ENCODE data around the gene SPAG17.

SPAG17 gene

DNA sequence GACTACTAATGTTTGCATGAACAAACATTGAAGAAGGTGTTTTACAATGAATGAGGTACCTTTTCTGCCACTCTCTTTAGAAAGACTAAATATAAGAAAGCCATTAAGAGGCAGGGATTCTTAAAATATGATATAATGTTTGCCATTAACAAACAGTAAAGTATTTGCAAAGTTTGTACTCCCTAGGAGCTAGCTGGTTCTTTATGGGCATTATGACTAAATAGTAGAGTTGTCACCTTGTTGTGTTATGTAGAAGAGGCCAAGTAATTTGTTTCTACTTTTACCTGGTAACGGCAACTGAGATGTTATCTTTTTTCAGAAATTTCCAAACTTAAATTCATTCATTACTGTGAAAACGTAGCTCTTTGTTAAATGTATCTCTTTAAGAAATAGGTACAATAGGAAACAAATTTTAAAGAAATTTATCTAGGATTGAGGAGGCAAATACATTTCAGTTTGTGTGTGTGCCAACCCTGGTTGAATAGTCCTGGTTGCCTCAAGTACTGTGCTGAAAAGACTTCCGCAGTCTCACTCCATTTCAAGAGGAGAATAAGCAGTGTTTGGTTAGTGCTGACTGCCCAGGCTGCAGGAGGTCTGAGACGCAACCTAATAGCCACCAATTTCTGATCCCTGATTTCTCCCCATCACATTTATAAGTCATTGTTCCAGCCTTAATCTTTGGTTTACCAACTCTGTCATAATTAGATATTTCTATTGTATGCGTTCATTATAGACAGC, 203.4 kb downstream of the SPAG17 start:
- Histone ChIP-seq H3K36me3 (replicated peaks in 1 of 2; ENCODE audit: control insufficient read depth in 2 of 2, insufficient read depth in 2 of 2, low read length in 2 of 2) (no peaks in the 10 kb centered on the region), H3K9me3 (replicated peaks in 1 of 2; ENCODE audit: control insufficient read depth in 2 of 2, insufficient read depth in 1 of 2, low read depth in 1 of 2, low read length in 2 of 2) (no peaks in the 10 kb centered on the region), H2BK15ac (ENCODE audit: low read length) (no peak overlapping the region), H3K9ac (ENCODE audit: low read depth, low read length, poor library complexity) (no peak overlapping the region), H4K91ac (ENCODE audit: low read depth, low read length, poor library complexity) (no peak overlapping the region), H2AK5ac (ENCODE audit: low read depth, low read length) (no peak overlapping the region), H3K4me2 (ENCODE audit: insufficient read depth, low read length, poor library complexity, severe bottlenecking) (no peak overlapping the region), H3K4ac (ENCODE audit: low read length) (no peak overlapping the region), H3K18ac (ENCODE audit: low read length) (no peak overlapping the region), H3K27me3 (ENCODE audit: control insufficient read depth in 3 of 3, insufficient read depth in 3 of 3, low read depth in 1 of 3, low read length in 3 of 3) (peaks cover 0 to 6% (median 0%) of the 10 kb centered on the region in 3 experiments), H4K8ac (ENCODE audit: low read depth, low read length) (no peak overlapping the region), H2AFZ (ENCODE audit: low read length) (no peak overlapping the region), H3K4me1 (ENCODE audit: control insufficient read depth in 2 of 2, insufficient read depth in 1 of 2, low read depth in 1 of 2, low read length in 2 of 2) (no peaks in the 10 kb centered on the region), H3K4me3 (ENCODE audit: low read length in 2 of 2) (no peak overlapping the region), H3K14ac (ENCODE audit: low read length) (no peak overlapping the region), H3K79me1 (ENCODE audit: low read depth, low read length) (no peaks in the 10 kb centered on the region), H3K27ac (replicated peaks; ENCODE audit: low read length) (no peak overlapping the region), H3K23ac (ENCODE audit: low read depth, low read length, poor library complexity) (no peak overlapping the region), H2BK120ac (ENCODE audit: low read depth, low read length) (no peak overlapping the region), H2BK12ac (ENCODE audit: low read length) (no peak overlapping the region), H2BK5ac (ENCODE audit: low read length) (no peak overlapping the region)
- no peak for DNase-seq (ENCODE audit: low spot score)
- WGBS, 2 donors (ENCODE audit: extremely low coverage in 2 of 2, insufficient read length in 2 of 2, insufficient replicate concordance in 1 of 2): no CpG with 5 or more reads among the region's 5 CpGs

DNA sequence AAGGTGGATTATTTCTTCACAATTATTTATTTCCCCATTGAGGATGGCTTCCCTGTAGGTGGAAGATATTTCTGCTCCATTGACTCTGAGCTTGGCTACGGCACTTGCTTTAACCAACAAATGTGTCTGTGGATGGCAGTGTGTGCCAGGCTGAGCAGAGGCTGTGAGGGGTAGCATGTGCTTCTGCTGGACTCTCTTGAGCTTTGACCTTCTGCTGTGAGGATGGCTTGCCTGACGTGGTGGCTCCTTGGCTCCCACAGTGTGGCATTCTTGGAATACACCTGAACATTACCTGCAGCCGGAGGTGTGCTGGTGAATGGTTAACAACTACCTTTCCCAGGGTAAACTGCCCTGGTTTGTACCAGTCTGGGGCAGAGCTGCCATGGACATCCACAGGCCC, 208.6 kb downstream of the SPAG17 start:
- peaks cover 0 to 3% (median 0%) of the 10 kb centered on the region in 3 experiments for H3K27me3 ChIP-seq (ENCODE audit: control insufficient read depth in 3 of 3, insufficient read depth in 3 of 3, low read depth in 1 of 3, low read length in 3 of 3)
- no peak overlapping the region for H4K8ac ChIP-seq (ENCODE audit: low read depth, low read length)
- H3K79me1 ChIP-seq (ENCODE audit: low read depth, low read length): no peaks in the 10 kb centered on the region
- H2BK12ac ChIP-seq (ENCODE audit: low read length): no peak overlapping the region
- no peak overlapping the region for H2BK5ac ChIP-seq (ENCODE audit: low read length)
- H3K18ac ChIP-seq (ENCODE audit: low read length): no peak overlapping the region
- H3K4me1 ChIP-seq (ENCODE audit: control insufficient read depth in 2 of 2, insufficient read depth in 1 of 2, low read depth in 1 of 2, low read length in 2 of 2): no peaks in the 10 kb centered on the region
- no peak overlapping the region for H2BK15ac ChIP-seq (ENCODE audit: low read length)
- H4K91ac ChIP-seq (ENCODE audit: low read depth, low read length, poor library complexity): no peak overlapping the region
- no peak for DNase-seq (ENCODE audit: low spot score)
- H3K4me3 ChIP-seq (ENCODE audit: low read length in 2 of 2): no peak overlapping the region
- WGBS, 2 donors (ENCODE audit: extremely low coverage in 2 of 2, insufficient read length in 2 of 2, insufficient replicate concordance in 1 of 2): no CpG with 5 or more reads among the region's 3 CpGs
- H3K4me2 ChIP-seq (ENCODE audit: insufficient read depth, low read length, poor library complexity, severe bottlenecking): no peak overlapping the region
- no peaks in the 10 kb centered on the region for H3K36me3 ChIP-seq (replicated peaks in 1 of 2; ENCODE audit: control insufficient read depth in 2 of 2, insufficient read depth in 2 of 2, low read length in 2 of 2)
- no peak overlapping the region for H3K4ac ChIP-seq (ENCODE audit: low read length)
- H3K9ac ChIP-seq (ENCODE audit: low read depth, low read length, poor library complexity): no peak overlapping the region
- H2BK120ac ChIP-seq (ENCODE audit: low read depth, low read length): no peak overlapping the region
- H3K9me3 ChIP-seq (replicated peaks in 1 of 2; ENCODE audit: control insufficient read depth in 2 of 2, insufficient read depth in 1 of 2, low read depth in 1 of 2, low read length in 2 of 2): no peaks in the 10 kb centered on the region
- H2AK5ac ChIP-seq (ENCODE audit: low read depth, low read length): no peak overlapping the region
- no peak overlapping the region for H2AFZ ChIP-seq (ENCODE audit: low read length)
- H3K27ac ChIP-seq (replicated peaks; ENCODE audit: low read length): no peak overlapping the region
- H3K23ac ChIP-seq (ENCODE audit: low read depth, low read length, poor library complexity): peak overlapping the region; percentile 65
- no peak overlapping the region for H3K14ac ChIP-seq (ENCODE audit: low read length)

DNA sequence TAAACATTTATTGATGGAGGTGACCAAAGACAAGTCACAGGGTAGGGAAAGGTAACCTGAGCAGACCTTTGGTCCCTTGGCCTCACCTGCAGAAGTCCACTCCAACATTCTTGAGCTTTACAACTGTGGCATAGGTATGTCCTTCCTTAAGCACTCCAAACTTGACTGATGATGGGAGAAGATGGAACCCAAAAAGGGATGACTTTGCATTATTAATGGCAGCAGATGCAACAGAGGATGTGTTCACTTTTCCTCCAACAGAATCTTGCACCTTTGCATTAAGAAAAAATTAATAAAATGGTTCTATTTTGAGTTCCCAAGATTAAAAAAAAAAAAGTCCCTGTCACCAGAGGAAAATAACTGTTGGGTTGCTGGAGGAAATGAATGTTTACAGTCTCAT, 213.3 kb downstream of the SPAG17 start:
- Histone ChIP-seq H3K36me3 (replicated peaks in 1 of 2; ENCODE audit: control insufficient read depth in 2 of 2, insufficient read depth in 2 of 2, low read length in 2 of 2) (no peaks in the 10 kb centered on the region), H3K18ac (ENCODE audit: low read length) (no peak overlapping the region), H3K14ac (ENCODE audit: low read length) (no peak overlapping the region), H2BK15ac (ENCODE audit: low read length) (no peak overlapping the region), H2AFZ (ENCODE audit: low read length) (no peak overlapping the region), H4K91ac (ENCODE audit: low read depth, low read length, poor library complexity) (no peak overlapping the region), H3K4ac (ENCODE audit: low read length) (no peak overlapping the region), H3K9ac (ENCODE audit: low read depth, low read length, poor library complexity) (no peak overlapping the region), H3K4me2 (ENCODE audit: insufficient read depth, low read length, poor library complexity, severe bottlenecking) (no peak overlapping the region), H2AK5ac (ENCODE audit: low read depth, low read length) (no peak overlapping the region), H3K4me1 (ENCODE audit: control insufficient read depth in 2 of 2, insufficient read depth in 1 of 2, low read depth in 1 of 2, low read length in 2 of 2) (peaks cover 7 to 11% of the 10 kb centered on the region in 2 donors), H3K23ac (ENCODE audit: low read depth, low read length, poor library complexity) (no peak overlapping the region), H2BK5ac (ENCODE audit: low read length) (no peak overlapping the region), H2BK12ac (ENCODE audit: low read length) (no peak overlapping the region), H3K79me1 (ENCODE audit: low read depth, low read length) (no peaks in the 10 kb centered on the region), H3K4me3 (ENCODE audit: low read length in 2 of 2) (no peak overlapping the region), H3K27ac (replicated peaks; ENCODE audit: low read length) (no peak overlapping the region), H2BK120ac (ENCODE audit: low read depth, low read length) (no peak overlapping the region), H3K9me3 (replicated peaks in 1 of 2; ENCODE audit: control insufficient read depth in 2 of 2, insufficient read depth in 1 of 2, low read depth in 1 of 2, low read length in 2 of 2) (no peaks in the 10 kb centered on the region), H4K8ac (ENCODE audit: low read depth, low read length) (no peak overlapping the region), H3K27me3 (ENCODE audit: control insufficient read depth in 3 of 3, insufficient read depth in 3 of 3, low read depth in 1 of 3, low read length in 3 of 3) (no peaks in the 10 kb centered on the region)
- no peak for DNase-seq (ENCODE audit: low spot score)

DNA sequence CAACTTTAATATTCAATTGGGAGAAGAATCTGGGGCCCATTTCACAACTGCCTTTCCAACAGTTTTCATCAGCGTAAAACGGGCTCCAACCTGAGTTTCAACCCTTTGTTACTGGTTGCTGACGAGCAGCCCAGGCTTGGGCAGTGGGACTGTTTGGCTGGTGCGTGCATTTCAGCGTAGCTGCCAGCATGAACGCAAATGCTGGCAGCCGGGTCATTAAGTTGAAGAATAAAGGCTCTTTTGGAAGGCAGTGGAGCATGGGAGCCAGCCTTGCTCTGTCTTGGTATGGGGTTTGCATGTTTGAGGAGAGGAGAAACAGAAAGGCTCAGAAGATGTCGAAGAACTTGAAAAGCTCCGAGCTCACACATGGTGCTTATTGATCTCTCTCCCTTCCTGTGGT, 214.8 kb downstream of the SPAG17 start:
- Histone ChIP-seq H3K18ac (ENCODE audit: low read length) (no peak overlapping the region), H3K23ac (ENCODE audit: low read depth, low read length, poor library complexity) (no peak overlapping the region), H3K27ac (replicated peaks; ENCODE audit: low read length) (no peak overlapping the region), H2BK15ac (ENCODE audit: low read length) (no peak overlapping the region), H2AFZ (ENCODE audit: low read length) (peak overlapping the region; percentile 85), H2BK120ac (ENCODE audit: low read depth, low read length) (no peak overlapping the region), H3K79me1 (ENCODE audit: low read depth, low read length) (no peaks in the 10 kb centered on the region), H4K91ac (ENCODE audit: low read depth, low read length, poor library complexity) (no peak overlapping the region), H3K4me3 (ENCODE audit: low read length in 2 of 2) (no peak overlapping the region), H4K8ac (ENCODE audit: low read depth, low read length) (no peak overlapping the region), H2BK12ac (ENCODE audit: low read length) (no peak overlapping the region), H3K36me3 (replicated peaks in 1 of 2; ENCODE audit: control insufficient read depth in 2 of 2, insufficient read depth in 2 of 2, low read length in 2 of 2) (peaks cover 0 to 2% of the 10 kb centered on the region in 2 donors), H3K14ac (ENCODE audit: low read length) (no peak overlapping the region), H3K27me3 (ENCODE audit: control insufficient read depth in 3 of 3, insufficient read depth in 3 of 3, low read depth in 1 of 3, low read length in 3 of 3) (no peaks in the 10 kb centered on the region), H3K4me1 (ENCODE audit: control insufficient read depth in 2 of 2, insufficient read depth in 1 of 2, low read depth in 1 of 2, low read length in 2 of 2) (peaks cover 7 to 11% of the 10 kb centered on the region in 2 donors), H2AK5ac (ENCODE audit: low read depth, low read length) (no peak overlapping the region), H3K4ac (ENCODE audit: low read length) (no peak overlapping the region), H3K9me3 (replicated peaks in 1 of 2; ENCODE audit: control insufficient read depth in 2 of 2, insufficient read depth in 1 of 2, low read depth in 1 of 2, low read length in 2 of 2) (no peaks in the 10 kb centered on the region), H3K9ac (ENCODE audit: low read depth, low read length, poor library complexity) (no peak overlapping the region), H2BK5ac (ENCODE audit: low read length) (no peak overlapping the region), H3K4me2 (ENCODE audit: insufficient read depth, low read length, poor library complexity, severe bottlenecking) (no peak overlapping the region)
- peak; percentile 38 for DNase-seq (ENCODE audit: low spot score)
- no CpG with 5 or more reads among the region's 9 CpGs for WGBS, 2 donors (ENCODE audit: extremely low coverage in 2 of 2, insufficient read length in 2 of 2, insufficient replicate concordance in 1 of 2)
